Measurements from ENCODE around the gene ST3GAL5.
"Not testable (repeated sequence)": the region's sequence is repeated elsewhere in the genome, so short reads cannot be mapped to it uniquely, and the experiment has no call there.

The ST3GAL5 gene

GRCh38 chr2:85834466-85834865, 54.3 kb downstream of the ST3GAL5 start:
- no peak for DNase-seq (ENCODE audit: low spot score)

DNA sequence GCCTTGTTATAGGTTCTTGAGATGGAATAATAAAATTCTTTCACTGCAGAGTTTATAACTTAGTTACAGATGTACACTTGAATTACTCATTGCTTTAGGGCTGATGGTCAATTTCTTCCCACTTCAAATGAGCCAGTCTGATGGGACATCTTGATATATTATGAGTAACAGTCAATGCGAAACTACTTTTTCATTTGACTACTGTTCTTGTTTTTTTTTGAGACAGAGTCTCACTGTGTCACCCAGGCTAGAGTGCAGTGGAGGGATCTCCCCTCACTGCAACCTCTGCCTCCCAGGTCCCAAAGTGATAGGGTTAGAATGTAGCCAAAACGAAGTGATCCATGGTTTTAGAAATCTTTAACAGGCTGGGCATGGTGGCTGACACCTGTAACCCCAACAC, 57.1 kb downstream of the ST3GAL5 start:
- no peak for DNase-seq (ENCODE audit: low spot score)

DNA sequence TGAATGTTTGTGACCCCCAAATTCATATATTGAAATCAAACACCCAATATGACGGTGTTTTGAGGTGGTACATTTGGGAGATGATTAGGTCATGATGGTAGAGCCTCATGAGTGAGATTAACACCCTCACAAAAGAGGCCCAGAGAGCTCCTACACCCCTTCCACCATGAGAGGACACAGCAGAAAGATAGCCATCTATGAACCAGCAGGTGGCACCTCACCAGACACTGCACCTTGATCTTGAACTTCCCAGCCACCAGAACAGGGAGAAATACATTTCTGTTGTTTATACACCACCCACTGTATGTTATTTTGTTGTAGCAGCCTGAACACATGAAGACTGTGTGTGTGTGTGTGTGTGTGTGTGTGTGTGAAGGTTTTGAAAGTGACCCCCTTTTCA, 58.1 kb downstream of the ST3GAL5 start:
- no peak for DNase-seq (ENCODE audit: low spot score)

DNA sequence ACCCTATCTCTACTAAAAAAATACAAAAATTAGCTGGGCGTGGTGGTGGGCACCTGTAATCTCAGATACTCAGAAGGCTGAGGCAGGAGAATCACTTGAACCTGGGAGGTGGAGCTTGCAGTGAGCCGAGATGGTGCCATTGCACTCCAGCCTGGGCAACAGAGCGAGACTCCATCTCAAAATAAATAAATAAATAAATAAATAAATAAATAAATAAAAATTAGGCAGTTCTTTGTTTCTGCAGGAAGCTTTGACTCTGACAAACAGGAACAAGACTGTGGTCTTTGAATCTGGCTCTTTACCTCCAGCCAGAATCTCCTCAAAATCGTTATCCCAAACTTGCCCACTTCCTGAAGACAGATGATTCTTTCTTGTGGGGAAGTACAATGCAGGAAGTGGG, 59.4 kb downstream of the ST3GAL5 start:
- DNase-seq (ENCODE audit: low spot score): not testable (repeated sequence)

GRCh38 chr2:85828725-85829124, 60.1 kb downstream of the ST3GAL5 start:
- DNase-seq (ENCODE audit: low spot score): no peak

DNA sequence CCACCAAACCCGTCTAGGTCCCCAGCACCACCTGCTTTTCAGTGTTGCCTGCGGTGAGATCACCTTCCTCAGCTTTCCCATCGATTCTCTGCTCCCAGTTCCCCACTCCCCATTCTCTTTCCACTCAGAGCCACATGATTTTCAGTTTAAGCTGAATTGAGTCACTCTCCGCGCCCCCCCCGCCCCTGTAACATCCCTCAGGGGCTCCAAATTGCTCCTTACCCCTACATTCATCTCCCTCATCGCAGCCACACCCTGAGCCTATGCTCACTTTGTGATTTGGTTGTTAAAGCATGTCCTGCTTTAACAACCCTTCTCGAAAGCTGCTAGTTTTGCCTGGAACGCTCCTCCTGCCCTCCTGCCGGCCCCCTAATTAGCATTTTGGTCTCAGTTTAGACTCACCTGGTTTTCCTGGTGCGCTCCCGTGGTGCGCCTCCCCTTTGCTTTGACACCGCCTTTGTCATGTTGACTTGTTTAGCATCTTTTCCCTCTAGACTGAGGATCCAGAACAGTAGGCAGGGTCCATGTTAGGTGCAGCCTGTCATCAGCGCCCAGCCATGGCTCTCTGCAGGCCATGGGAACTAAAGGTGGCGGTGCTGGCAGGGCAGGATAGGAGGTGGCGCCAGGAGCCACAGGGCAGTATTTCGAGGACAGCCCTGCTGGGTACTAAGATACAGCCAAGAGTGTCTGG, 60.8 kb downstream of the ST3GAL5 start:
- no peak for DNase-seq (ENCODE audit: low spot score)

GRCh38 chr2:85826990-85827878, 61.6 kb downstream of the ST3GAL5 start:
- peak; percentile 87 for DNase-seq (ENCODE audit: low spot score)

DNA sequence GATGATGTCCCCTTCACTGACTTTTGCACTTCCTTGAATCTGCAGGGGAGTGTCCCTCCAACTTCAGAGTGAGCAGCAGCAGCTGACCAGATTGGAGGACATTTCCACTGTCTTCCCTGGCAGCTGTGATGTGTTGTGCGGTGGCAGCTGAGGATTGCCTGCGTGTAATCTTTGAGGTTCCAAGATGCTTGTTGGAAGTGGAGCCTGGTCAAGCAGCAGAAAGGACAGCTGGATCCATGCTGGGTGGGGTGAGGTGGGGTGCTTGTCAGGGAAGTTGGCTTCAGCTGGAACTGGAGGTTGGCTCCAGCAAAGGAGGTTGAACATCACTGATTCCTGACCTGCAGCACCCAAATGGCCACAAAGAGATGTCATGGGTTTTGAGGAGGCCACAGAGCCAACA, 64.8 kb downstream of the ST3GAL5 start:
- DNase-seq (ENCODE audit: low spot score): no peak

DNA sequence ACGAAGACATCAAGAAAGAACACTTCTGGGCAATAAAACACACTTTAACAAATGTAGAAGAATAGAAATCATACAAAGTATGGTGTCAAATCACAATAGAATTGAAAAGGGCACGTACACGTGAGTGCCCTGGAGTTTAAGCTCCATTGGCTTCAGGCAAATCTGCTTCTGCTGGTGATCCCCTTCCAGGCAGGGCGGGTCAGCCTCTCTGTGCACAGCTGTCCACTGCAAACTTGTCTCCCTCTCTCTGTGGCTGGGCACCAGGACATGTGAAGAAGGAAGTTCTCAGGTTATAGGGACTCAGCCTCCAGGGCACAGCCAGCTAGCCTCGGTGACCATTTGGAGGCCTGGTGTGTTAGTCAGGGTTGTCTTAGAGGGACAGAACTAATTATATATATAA, 66.0 kb downstream of the ST3GAL5 start:
- DNase-seq (ENCODE audit: low spot score): no peak

GRCh38 chr2:85819811-85820510, 68.8 kb downstream of the ST3GAL5 start:
- DNase-seq (ENCODE audit: low spot score): no peak

DNA sequence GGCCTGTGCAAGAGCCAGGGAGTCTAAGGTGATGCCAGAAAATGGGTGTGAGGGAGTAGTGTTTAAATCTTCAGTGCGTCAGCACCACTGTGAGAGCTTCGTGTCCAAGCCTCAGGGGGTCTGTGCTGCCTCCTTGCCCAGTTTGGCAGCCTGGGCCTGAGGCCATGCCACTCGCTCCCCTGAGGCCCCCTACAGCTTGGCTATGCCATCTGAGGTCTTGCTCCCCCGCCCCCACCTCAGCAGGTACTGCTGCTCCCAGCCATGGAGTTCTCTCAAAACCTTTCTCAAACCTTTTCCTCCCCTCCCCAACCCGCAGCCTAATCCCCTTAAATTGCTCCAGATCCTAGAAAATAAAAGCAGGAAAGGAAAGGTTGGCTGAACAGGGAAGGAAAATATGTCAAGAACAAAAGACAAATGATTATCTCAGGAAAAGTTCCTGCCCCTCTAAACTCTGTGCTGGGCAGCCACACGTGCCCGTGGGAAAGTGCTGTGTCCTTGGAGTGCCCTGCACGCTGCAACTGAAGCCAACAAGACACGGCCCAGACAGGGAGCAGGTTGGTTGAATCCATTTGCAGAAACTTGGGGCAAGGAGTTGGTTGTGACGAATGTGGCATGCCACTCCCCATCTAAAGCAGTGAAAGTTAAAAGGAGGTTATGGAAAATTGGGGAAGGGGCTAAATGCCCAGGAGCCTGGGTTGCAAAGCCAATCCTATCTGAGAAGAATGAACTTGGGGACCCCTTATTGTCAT, 73.8 kb downstream of the ST3GAL5 start:
- no peak for DNase-seq (ENCODE audit: low spot score)

GRCh38 chr2:85813982-85814801, 74.6 kb downstream of the ST3GAL5 start:
- DNase-seq (ENCODE audit: low spot score): peak; percentile 88

DNA sequence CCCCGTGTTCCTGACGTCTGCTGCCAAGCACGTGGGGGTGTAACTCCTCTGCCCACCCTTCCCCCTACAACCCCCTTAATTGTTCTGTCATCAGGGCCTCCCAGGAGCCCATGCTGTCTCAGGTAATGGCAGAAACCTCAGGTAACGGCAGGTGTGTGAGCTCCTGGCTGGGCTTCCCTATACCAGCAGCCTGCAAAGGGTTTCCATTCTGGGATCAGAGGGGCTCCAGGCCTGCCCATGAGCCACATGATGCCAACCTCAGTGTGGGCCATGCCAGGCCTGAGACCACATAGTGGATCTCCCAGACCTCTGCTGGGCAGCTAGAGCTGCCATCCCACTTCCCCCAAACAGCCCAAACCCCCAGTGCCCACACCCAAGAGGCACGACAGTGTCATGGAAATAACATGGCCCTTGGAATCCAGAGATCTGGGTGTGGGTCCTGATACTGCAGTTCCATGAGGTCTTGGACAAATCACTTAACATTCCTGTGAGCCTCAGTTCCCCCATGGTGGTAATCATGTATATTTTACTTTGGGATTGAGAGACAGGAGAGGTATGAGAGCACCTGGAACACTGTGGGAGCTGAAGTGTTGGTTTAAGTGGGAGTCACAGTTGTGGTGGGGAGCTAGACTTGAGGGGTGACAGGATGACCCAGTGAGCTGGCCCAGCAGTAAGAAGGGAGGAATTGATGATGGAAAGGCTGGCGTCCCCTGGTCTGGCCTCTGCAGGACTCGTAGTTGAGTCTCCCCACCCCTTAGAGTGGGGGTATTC, 75.4 kb downstream of the ST3GAL5 start:
- DNase-seq (ENCODE audit: low spot score): no peak

- no peak for DNase-seq (ENCODE audit: low spot score)
Observed at GRCh38 chr2:85812094-85812735, 76.6 kb downstream of the ST3GAL5 start.

- no peak for DNase-seq (ENCODE audit: low spot score)
Observed at GRCh38 chr2:85811180-85812093, 77.4 kb downstream of the ST3GAL5 start.

DNA sequence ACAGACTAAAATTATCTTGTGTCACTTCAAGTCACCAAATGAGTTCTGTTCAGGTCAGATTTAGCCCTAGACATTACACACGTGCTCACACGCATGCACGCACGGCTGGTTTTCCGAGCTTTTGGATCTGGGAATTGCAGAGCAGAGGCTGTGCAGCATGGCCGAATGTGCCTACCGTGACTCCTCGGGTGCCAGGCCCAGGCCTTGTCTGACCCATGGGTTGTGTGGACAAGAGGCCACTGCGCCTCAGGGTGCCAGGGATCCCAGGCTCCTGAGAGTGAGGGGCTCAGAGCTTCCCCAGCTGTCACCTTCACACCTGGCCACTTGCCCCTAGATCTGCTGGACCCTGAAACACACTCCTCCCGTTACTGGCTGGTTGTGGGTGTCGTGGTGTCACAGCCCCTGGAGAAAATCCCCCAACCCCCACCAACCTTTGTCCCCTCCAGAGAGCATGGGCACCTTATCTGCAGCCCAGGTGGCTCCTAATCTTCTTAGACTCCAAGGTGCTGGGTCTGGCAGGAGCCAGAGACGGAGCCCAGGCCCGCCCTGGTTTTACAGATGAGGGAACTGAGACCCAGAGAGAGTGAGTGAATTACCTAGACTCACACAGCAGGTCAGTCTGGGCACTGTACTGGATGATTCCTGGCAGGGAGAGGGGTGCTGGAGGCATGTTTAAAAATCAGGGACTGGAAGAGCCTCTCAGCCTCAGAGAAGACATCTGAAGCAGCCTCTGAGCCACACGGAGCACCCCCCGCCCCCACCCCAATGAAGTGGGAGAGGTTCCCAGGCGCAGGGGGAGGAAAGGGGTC, 78.2 kb downstream of the ST3GAL5 start:
- DNase-seq (ENCODE audit: low spot score): no peak

DNA sequence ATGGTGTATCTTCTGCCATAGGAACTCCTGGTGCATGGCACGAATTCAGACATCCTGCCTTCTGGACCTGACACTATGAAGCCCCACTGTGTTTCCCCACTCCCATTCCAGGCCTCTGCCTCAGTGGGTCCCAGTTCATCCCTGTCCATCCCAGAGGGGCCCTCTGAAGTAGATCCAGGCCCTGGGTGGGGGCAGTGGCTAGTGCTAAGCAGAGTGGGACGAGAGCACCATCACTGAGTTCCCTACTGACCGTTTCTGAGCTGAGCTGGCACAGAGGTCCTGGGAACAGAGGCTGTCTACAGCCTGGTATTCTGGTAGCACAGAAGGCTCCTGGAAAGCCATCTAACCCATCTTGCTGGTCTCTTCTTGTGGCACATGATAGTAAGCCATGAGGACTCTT, 81.0 kb downstream of the ST3GAL5 start:
- DNase-seq (ENCODE audit: low spot score): no peak
